GM21717 (cell line): ENCODE measurements around the gene CADM3.

Experiments
- ATAC-seq: cut with Tn5 transposase; IDR thresholded peaks from one replicate; pipeline ENCODE4 v1.9.1; 2021; ENCODE audit warnings: mild to moderate bottlenecking, moderate library complexity; ENCODE audit not compliant: unreplicated experiment

Gene CADM3, protein sequence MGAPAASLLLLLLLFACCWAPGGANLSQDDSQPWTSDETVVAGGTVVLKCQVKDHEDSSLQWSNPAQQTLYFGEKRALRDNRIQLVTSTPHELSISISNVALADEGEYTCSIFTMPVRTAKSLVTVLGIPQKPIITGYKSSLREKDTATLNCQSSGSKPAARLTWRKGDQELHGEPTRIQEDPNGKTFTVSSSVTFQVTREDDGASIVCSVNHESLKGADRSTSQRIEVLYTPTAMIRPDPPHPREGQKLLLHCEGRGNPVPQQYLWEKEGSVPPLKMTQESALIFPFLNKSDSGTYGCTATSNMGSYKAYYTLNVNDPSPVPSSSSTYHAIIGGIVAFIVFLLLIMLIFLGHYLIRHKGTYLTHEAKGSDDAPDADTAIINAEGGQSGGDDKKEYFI

DNA sequence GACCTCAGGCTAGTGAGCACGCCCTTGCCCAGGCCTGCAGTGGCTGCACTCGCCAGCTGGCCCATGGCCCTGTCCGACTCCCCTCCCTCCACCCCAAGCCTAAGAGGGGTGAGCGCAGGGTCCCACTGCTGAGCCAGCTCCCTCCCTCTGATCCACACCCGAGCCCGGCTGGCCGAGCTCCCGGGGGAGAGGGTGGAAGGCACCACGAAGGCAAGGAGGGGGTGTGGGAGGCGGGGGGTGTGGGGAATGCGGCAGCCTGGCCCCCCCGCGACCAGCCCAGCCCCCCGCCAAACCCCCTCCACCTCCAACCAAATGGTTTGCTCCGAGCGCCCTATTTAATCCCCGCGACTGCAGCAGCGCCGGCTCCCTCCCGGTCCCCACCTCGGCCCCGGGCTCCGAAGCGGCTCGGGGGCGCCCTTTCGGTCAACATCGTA lies at the start of gene CADM3:
TSS of gene CADM3 (plus strand) at position 362 of the 434 bp plus-strand sequence. CDS start 151 bp downstream, outside the sequence.
- no peak for ATAC-seq

DNA sequence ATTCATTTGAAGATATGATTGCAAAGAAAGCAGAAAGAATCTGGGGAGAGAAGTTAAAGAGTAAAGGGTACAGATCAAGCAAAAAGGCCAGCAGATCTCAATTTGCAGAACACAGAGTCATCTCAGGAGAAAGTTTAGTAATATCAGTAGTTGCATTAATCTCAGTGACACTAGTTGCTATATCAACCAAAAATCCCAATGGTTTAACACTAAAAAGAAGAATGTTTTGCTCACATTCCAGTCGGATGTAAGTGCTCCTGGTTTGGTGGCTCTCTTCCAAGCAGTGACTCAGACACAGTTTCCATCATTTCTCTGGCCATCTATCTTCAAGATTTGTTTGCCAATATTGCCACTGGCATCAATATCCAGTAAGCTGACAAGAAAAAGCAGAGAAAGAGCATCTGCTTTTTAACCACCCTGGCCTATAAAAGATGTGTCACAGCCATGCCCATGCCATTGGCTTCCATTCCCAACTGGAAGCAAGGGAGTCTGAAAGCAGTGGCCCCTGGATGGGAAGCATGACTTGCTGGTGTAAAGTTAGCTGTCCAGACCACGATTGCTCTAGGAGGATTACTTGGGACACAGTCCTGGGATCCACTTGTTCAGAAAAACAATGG lies 49.3 kb upstream of the CADM3 start:
- peak; percentile 80 for ATAC-seq

DNA sequence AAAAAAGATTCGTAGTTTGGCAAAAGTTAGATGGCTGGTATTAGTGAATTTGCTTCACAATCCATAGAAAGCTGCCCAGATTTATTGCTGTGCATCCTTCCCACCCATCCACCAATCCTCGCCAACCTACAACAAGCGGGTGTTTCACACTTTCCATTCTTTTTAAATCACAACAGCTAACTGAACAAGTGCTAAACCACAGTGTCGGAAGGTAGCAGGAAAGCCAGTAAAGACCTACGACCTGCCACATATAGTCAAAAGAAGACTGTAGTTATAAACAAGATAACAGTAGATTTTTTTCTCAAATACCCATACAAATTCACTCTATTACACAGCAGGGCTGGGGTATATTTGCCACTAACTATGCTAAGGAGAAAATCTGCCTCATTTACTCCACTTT lies 47.8 kb upstream of the CADM3 start:
- no peak for ATAC-seq

DNA sequence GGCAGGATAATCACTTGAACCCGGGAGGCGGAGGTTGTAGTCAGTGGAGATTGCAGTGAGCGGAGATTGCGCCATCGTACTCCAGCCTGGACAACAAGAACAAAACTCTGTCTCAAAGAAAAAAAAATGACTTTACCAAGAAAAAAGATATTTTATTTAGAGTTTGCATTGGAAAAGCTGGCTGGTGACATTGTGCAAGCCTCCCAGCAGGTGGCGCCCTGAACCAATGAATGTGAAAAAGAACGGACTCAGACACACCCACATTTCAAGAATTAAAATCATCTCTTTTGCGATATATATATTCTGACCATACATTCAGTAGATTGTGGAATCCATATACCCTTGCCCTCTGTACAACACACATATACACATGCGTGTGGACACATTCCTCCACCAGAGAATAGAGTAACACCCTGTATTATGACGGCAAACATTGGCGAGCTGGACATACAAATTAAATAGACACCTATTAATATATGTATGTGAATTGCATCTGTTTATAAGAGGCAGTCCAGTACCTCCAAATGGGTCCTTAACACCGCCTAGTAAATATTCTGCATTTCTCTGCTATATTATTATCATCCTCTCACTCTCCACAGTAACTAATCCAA lies 39.0 kb upstream of the CADM3 start:
- no peak for ATAC-seq

DNA sequence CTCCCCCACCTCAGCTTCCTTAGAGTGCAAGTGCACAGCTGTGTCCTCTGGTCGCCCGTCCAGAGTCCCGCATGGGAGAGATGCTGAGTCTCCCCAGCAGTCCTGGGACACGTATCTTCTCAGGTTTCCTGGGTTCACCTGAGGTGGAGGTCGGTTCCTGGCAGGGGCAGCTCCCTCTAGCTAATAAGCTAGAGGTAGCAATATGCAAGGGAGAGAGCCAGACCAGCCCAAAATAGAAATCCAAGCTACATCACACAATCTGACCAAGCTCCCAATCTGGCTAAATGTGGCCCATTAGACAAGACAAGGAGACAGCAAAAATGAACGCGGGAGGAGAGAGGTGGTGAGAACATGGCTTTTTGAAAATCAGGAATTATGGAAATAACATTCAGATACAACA lies 30.9 kb upstream of the CADM3 start:
- no peak for ATAC-seq

DNA sequence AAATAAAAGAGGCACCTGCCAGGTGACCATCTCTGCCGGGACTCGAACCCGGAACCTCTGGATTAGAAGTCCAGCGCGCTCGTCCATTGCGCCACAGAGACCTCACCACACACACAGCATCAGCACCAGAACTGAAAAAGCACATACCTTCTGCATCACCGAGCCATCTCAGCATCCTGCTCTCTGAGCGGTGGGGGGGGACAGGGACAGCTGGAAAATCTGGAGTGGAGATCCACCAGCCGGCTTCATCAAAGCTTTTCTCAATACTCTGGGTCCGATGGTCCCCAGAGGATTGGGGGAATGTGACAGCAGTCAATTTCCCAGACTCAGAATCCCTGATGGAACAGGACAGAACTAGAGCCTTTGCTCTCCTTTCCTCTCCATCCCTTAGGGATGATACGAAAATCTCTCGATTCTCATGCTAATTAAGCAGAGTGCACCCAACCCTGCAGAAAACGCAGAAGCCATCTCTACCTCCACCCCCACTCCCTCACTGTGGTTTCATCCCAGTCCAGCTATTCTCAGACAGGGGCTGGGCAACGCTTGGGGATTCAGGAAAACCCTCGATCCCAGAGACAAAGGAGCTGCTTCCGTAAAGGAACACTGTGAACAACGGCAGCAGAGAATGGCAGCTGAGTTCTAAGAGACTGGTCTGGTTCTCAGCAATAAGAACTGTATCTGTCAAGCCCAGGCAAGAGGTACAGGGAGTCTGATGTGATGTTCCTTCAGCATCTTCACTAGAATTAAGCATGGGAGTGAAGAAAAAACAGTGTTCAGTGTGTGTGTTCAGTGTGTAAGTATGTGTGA lies 29.6 kb upstream of the CADM3 start:
- no peak for ATAC-seq

DNA sequence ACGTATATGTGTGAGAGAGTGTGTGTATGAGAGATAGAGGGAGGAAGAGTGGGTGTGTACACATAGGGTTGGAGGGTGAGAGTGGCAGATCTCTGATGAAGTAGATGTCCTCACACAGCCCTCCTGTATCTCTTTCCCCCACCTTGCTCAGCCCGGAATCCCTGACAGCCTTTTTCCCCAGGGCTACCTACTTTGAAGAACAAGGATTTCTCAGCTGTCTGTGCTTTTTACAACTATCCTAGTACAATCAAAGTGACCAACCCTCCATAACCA lies 29.1 kb upstream of the CADM3 start:
- ATAC-seq: no peak

DNA sequence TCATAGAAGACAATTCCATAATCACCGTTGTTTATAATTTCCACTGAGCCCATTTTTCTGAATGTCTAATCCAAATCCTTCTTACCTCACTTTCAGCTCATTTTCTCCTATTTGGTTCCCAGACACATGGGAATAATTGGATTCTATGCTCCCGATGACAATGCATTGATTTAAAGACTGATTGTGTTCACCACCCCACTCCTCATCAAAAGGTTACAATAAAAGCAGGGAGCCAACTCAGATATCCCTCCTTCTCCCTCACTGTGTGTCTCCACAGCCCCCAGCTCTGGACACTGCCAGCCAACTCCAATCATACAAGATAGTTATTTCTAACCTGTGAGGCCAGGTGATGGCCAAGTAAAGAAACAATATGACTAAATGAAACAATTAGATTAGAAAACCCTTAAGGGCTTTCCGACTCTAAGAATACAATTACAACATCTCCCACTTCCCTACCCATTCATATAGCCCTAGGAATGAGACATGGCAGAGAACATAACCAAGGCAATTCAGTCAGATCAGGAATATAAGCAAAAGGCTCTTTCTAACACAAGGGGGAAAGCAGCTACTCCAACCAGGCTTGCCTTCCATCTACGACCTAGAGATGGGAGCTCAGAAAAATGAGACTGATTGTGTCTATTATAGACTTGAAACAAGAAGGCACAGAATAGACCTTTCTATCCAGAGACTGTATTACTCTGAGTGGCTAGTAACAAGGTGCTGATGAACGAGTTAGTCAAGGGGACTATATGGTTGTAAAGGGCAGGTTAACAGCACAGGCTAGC lies 28.5 kb upstream of the CADM3 start:
- no peak for ATAC-seq

DNA sequence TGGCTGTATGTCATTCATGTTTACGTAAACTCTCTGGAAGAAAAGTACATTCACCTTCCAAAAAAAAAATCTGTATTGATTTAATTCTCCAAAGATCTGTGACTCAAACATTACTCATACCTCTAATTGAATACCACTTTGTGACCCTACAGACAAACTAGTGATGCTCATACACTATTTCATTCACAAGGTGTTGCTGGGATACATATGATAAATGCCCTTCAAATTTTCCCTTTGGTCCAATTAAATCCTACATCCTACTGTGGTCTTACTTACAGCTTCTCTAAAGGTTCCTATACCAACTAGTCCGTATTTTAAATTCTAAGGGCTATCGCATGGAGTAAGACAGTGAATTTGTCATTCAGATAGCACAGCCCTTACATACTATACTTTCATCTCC lies 26.8 kb upstream of the CADM3 start:
- ATAC-seq: no peak

DNA sequence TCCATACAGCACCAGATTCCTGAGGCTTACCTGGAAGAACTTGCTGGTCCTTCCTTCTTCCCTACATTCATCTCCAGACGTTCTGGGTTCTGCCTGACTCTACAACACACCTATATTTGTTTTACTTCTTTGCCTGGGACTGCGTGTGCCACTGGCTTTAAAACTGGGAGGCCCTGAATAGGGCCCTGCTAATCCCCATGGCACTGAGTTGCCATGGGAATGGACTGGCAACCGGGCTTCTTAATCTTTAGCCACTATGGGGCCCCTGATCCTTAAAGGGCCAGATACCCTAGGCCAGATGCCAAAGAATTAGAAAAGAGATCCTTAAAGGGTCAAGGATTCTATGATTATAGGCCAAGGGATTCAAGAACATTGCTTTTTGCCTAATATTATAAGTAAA lies 24.4 kb upstream of the CADM3 start:
- no peak for ATAC-seq

DNA sequence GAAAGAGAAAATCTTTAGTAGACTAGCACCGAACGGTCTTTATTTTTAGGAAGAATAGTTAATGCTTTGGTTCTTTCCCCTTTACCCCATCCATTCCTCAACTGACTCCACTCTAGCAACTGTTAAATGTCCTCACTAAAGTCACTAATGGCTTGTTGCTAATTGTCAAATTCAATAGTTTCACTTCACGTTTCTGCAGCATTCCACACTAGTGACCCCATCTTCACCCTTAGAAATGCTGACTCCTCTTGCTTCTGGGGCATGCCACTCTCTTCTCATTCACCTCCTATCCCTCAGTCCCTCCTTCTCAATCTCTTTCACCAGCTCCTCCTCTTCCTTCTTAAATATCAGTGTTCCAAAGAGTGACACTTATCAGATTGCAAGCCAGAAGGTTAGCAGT lies 19.4 kb upstream of the CADM3 start:
- no peak for ATAC-seq

DNA sequence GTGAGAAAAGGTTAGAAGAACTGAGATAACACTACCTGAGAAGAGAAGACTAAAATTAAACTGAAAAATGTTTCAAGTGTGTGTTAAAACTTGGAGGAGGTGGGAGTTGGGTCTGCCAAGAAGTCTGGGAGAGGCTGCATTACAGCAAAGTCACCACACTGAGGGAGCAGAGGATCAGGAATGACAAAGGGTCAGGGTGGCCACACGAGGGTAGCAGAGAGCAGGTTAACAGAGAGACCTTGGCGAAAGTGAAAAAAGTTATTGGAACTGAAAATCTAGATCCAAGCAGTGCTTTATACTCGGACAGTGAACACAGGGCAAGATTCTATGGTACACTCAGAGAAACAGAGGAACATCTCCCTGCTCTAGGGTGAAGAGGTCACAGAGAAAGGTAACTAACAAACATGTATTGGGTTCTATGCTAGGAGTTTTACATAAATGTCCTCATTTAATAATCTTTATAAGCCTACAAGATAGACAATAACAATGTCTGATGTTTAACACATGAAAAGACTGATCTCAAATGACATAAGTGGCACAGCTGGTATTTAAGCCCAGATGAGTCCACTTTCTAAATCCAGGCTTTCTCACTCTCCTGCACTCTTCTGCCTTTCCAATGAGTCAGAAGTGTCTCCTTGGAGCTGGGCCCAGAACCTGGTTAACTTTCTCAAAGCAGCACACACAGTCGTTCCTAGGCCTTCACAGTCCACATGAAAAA lies 10.3 kb upstream of the CADM3 start:
- ATAC-seq: peak; percentile 95

DNA sequence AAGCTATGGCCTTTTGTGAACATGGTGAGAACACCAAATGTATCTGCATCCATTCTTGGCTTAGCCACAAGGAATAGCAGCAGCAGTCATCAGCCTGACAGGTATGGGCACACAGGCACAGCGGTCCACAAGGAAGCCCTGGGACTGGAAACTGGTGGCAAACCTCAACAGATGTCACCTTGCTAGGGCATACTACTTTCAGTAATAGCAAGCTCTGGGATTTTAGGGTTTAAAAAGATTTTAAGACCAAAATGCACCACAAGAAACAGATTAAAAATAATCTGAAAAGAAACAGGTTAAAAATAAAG lies 9.7 kb upstream of the CADM3 start:
- no peak for ATAC-seq

DNA sequence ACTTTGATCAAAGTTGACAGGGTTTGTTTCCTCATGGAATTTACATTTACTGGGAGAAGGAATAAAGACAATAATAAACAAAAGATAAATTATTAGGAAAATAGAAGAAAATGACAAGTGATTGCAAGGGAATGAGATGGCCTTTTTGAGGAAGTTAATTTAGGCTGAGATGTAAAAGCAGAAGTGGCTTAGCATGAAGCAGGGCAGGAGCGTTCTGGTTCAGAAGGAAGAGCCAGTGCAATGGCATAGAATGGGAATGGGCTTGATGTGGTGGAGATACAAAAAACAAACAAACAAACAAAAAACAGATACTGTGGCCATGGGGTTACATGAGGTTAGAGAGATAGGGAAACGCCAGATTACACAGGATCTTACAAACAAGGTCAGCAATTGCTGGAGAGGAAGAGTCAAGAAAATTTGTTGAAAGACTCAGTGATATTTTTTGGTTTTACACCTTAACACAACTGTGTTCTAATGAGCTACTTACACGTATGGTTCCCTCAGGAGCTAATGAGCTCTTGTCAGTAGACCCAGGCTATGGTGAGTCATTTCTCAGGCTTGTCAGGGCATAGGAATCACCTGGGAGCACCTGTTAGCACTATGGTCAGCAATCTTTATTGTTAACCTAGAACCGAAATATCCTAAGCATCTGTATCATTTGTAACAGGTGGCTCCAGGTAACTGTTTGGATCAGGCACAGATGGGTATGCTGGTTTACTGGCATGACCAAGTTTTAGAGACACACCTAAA lies 8.7 kb upstream of the CADM3 start:
- no peak for ATAC-seq

DNA sequence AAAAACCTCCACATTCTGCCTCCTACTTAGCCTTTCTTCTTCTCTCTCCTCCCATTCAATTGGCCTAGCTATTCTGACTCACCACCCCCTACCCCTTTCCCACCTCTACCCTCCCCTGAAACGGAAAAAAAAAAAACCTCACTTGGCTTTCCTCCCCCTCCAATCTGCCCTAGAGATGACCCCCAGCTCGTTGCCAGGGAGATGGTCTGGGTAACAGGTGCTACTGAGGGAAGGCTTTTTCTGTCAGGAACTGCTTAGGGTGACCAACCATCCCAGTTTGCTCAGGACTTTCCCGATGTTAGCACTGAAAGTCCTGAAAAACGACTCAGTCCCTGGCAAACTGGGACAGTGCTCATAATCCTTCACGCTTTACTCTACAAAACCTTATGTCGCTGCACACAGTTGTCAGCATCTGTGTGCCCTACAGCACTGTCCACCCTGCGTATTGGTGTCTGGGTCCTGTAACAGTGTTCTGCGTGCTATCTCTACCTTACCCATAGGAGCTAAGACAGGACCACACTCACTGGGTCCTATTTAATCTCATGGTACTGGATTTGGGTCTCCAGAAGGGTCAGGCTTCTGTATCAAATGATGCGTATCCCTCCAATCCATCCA lies 7.7 kb upstream of the CADM3 start:
- ATAC-seq: no peak

DNA sequence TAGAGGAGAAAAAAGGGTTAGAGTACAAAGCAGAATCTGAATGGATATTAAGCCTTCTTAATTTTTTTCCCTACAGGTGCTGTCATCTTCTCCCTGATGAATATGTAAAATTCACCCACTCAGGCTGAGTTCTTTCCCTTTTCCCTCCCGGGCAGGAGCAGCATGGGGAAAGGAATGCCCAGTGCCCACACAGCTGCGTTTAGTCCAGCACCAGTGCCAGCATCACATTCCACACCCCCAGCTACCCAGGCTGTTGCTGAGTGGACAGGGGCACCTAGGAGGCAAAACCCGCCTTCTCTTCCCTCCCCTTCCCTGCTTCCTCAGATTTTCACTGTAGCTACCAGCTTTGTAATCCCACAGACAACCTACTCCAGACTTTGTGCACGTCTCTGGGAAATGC lies 3.4 kb upstream of the CADM3 start:
- ATAC-seq: no peak

DNA sequence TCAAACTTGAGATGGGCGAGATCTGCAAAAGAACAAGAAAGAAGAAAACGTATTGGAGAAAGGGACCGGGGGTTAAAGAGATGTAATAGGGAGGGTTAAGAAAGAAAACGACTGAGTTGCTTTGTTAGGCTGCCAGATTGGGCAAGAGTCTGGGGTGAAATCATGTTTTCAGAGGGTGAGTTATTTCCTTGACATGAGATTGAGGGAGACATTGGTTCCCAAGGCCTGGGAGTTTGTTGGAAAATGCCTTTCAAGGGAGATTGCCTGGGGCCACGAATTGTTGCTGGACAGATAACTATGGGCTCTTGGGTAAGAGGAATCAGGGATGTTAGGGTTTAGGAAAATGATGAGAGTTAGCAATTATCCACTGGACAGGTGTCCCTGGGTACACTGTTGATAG lies 776 bp upstream of the CADM3 start:
- no peak for ATAC-seq

DNA sequence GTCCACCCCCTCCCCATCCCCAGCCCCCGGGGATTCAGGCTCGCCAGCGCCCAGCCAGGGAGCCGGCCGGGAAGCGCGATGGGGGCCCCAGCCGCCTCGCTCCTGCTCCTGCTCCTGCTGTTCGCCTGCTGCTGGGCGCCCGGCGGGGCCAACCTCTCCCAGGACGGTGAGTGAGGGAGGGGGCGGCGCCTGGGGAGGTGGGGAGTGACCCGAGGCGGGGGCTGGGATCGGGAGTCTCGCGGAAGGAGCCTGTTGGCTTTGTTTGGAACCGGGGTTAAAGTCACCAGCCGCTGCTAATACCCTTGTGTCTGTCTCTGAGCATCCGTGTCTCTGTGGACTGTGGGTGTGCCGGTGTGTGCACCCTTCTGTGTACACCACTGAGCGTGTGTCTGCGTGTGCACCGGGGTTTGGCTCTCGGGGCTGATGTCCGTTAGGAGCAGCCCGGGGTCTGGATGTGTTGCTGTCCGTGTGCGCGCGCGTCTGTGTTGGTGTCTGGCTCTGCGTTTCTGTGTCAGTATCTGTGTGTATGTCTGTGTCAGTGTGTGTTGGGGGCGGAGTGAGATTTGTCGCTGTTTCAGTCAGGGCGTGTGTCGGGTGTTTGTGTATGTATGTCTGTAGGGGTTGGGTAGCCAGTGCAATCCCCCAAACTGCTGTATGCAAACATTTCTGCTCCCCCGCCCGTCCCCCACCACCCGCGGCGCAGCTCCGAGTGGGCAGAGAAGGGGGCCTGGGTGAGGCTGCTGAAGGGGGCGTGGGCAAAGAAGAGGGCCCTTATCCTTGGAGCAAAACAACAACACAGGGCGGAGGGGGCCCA lies 480 bp downstream of the CADM3 start:
- ATAC-seq: no peak
